GM12874 (cell line): ENCODE measurements around the gene ESPNL.

Experiments used
- TF ChIP-seq, protein P1 (sequence below): IDR thresholded peaks from 2 replicates; pipeline ENCODE4 v1.5.1; 2011; ENCODE audit warnings: low read depth, mild to moderate bottlenecking, control low read depth, low read length, moderate library complexity; ENCODE audit not compliant: insufficient read depth

Gene ESPNL

DNA sequence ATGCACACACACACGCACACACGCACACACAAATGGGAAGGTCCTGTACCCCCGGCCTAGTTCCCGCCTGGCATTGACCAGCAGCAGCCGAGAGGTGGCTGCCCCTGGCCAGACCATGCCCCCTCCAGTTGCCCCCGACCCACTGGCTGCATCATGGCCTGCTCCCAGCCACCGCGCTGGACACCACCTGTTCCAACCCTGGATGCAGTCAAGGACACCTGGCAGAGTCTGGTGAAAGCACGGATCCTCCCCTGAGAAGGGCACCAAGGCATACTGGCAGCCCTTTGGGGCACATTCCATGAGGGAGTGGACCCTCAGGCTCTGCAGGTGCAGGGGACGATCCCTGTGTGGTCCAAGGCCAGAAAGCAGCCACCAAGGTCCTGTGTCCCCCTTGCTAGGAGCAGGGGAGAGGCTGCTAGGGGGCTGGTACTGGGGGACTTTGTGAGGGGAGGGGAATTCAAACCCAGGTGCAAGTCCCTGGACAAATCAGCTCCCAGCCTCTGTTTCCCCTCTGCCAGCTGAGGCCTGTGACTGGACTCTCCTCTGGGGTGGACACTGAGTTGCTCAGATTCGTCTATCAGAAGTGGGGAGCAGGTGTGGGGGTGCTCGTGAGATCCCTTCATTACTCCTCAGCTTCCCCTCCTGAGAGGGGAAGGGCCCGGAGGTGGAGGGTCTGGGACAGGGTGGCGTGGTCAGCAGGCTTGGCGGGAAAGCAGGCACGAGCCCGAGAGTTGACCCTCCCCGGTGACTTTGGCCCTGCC lies 3.5 kb downstream of the ESPNL start:
- TF ChIP-seq, protein P1, sequence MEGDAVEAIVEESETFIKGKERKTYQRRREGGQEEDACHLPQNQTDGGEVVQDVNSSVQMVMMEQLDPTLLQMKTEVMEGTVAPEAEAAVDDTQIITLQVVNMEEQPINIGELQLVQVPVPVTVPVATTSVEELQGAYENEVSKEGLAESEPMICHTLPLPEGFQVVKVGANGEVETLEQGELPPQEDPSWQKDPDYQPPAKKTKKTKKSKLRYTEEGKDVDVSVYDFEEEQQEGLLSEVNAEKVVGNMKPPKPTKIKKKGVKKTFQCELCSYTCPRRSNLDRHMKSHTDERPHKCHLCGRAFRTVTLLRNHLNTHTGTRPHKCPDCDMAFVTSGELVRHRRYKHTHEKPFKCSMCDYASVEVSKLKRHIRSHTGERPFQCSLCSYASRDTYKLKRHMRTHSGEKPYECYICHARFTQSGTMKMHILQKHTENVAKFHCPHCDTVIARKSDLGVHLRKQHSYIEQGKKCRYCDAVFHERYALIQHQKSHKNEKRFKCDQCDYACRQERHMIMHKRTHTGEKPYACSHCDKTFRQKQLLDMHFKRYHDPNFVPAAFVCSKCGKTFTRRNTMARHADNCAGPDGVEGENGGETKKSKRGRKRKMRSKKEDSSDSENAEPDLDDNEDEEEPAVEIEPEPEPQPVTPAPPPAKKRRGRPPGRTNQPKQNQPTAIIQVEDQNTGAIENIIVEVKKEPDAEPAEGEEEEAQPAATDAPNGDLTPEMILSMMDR, result no peak

DNA sequence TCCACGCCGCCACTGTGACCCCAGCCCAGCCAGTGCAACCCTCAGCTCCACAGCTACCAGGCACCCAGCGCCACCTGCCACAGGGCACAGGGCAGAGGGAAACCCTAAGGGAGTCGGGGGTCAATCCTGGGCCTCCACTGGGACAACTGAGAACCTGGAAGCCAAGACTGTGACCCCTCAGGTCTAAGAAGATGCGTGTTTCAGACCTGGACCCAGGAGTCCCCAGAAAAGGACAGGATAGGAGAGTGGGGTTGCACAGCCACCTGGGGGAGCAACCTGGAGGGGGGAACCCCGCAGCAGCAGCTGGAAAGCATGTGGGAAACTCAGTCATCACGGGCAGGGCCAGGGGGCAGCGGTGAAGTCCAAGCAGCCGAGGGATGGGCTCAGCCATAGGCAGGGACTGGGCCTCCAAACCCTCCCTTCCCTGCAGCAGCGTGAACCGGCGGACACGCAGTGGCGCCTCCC lies 4.1 kb downstream of the ESPNL start:
- TF ChIP-seq, protein P1, result no peak

DNA sequence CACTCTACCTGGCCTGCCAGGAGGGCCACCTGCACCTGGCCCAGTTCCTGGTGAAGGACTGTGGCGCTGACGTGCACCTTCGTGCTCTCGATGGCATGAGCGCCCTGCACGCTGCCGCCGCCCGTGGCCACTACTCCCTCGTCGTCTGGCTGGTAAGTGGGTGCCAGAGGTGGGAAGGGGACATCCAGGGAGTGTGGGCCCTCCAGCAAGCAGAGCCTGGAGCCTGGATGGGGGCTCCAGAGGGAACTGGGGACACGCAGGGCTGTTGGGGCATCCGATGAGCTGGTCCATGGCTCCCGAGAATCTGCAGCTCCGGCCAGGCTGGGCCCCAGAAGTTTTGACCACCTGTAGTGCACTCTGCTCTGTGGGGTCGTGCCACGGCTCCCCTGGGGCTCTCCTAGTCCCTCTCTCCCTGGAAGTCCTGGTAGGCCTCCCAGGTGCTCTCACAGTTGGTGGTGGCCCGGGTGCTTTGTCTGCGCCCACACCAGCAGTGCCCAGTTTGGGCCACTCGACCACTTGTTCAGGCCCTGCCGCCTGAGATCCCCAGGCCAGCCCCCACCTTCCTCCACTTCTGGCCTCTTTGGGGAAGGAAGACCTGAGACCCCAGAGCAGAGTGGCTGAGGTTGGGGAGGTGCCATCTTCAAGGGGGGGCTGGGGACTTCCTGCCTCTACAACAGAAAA lies 4.7 kb downstream of the ESPNL start:
- TF ChIP-seq, protein P1, result no peak

DNA sequence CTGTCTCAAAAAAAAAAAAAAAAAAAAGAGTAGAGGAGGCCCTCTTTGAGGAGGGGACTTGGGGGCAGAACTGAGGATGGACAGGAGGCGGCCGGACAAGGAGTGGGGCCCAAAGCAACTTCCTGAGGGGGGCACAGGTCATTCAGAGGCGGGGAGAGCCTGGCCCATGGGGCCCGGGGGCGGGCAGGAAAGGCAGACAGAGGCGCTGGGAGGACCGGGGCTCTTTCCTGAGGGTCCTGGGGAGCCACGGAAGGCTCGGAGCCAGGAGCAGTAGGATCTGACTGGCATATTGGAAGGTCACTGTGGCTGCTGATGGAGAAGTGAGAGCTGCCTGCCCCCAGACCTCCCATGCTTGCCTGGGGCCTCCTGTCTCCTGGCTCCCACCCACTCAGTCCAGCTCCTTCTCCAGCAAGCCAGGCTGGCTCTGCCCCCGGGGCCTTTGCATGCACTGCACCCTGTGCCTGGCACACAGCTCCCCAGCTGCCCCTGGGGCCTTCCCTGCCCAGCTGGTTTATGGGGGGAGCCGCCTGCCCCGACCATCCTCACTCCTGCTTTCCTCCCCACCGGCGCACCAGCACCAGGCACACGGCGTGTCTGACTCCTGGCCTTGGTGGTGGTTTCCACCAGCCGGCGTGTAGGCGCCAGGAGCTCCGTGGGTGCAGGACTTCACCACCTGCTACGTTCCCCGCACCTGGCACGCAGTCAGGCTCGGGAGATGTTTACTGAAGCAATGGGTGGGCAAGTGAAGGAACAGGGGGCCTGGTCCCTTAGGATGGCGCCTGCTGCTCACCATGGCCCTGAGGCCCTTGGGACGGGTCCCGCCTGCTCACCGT lies 5.6 kb downstream of the ESPNL start:
- TF ChIP-seq, protein P1, result no peak

DNA sequence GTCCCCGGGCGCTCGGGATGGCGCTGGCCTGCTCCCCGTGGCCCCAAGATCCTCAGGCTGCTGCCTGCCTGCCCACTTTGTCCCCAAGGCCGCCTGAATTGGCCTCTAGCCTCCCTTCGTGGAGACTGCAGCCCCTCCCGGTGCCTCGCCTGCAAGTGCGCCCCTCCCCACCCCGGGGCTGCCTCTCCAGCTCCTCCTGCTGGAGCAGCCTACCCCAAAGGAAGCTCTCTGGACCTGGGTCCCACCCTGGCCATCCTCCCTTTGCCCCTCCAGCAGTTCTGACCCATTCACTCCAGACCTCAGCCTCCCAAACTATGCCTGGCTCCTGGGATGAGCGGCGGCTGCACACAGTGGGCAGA lies 6.2 kb downstream of the ESPNL start:
- TF ChIP-seq, protein P1, result 0 out of 2 replicates have a peak, but pooled peaks have one; percentile 7

DNA sequence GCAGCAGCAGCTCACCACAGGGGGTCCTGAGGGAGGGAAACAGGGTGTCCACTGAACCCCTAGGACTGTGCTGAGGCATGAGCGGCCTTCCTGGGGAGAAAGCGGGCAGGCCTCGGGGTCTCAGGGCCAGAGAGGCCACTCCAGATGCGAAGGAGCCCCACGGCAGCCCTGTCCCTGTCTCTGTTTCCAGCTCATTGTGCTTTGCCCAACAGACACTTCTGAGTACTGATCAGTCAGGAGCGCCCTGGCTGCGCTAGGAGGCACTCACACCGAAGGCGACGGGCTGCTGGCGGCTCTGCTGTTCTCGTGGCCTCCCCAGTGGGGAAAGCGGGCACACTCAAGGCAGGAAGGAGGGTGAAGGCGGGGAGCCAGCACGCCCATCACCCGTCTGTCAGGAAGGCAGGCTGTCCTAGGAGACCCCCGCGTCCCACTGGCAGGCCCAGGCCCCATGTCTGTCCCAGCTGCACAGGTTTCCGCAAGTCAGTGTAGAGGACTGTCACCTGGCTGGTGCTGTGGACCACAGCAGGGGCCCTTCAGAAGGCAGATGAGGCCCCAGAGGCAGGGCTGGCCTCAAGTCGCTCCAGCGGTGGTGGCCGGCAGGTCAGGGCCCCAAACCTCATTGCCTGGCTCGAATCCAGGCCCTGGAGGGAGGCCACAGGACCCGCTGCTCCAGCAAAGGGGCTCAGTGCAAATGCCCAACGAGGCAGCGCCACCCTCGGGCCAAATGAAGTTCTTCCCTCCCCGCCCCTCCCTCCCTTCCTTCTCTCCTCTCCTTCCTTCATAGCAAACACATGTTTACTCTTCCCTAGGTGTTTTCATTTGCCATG lies 6.8 kb downstream of the ESPNL start:
- TF ChIP-seq, protein P1, result peak; percentile 60
